WTC11 (cell line): ENCODE results near the gene PTPN5.

Experiments
- ATF2 ChIP-seq: sonication (generic); formaldehyde crosslinking; IDR thresholded peaks from 2 replicates; pipeline ENCODE4 v1.8.1; 2022; ENCODE audit warnings: low read depth, missing genetic modification reagents, borderline replicate concordance
- ATF3 ChIP-seq: sonication (generic); formaldehyde crosslinking; conservative IDR thresholded peaks from 2 replicates; pipeline ENCODE4 v1.8.1; 2022; ENCODE audit warnings: mild to moderate bottlenecking, missing genetic modification reagents
- CBFB ChIP-seq: sonication (generic); formaldehyde crosslinking; IDR thresholded peaks from 2 replicates; pipeline ENCODE4 v1.8.1; 2022; ENCODE audit warnings: mild to moderate bottlenecking, low read depth, missing genetic modification reagents
- CREM ChIP-seq: sonication (generic); formaldehyde crosslinking; IDR thresholded peaks from 2 replicates; pipeline ENCODE4 v1.8.1; 2022; ENCODE audit warnings: mild to moderate bottlenecking, missing genetic modification reagents, moderate library complexity
- CTCF ChIP-seq: fragments of 200-600 bp; IDR thresholded peaks from 2 replicates; pipeline ENCODE4 v1.8.0; 2022; ENCODE audit warnings: antibody characterized with exemption
- EMX1 ChIP-seq: fragments of 250-450 bp; sonication (Bioruptor Pico); IDR thresholded peaks from 2 replicates; pipeline ENCODE4 v1.8.0; 2021; ENCODE audit warnings: mild to moderate bottlenecking
- NFYB ChIP-seq: sonication (generic); formaldehyde crosslinking; conservative IDR thresholded peaks from 2 replicates; pipeline ENCODE4 v1.8.0; 2022; ENCODE audit warnings: low read depth, missing genetic modification reagents
- NR2C2 ChIP-seq: sonication (generic); formaldehyde crosslinking; IDR thresholded peaks from 2 replicates; pipeline ENCODE4 v1.8.0; 2022; ENCODE audit warnings: mild to moderate bottlenecking, missing genetic modification reagents
- SP1 ChIP-seq: sonication (generic); formaldehyde crosslinking; conservative IDR thresholded peaks from 2 replicates; pipeline ENCODE4 v1.8.1; 2022; ENCODE audit warnings: missing genetic modification reagents
- TCF7 ChIP-seq: sonication (generic); formaldehyde crosslinking; IDR thresholded peaks from 2 replicates; pipeline ENCODE4 v1.8.0; 2022; ENCODE audit warnings: mild to moderate bottlenecking, low read depth, missing genetic modification reagents, moderate library complexity
- USF1 ChIP-seq: sonication (generic); formaldehyde crosslinking; IDR thresholded peaks from 2 replicates; pipeline ENCODE4 v1.8.0; 2022; ENCODE audit warnings: mild to moderate bottlenecking, missing genetic modification reagents

GRCh38 chr11:18731949-18732821 lies 59.4 kb downstream of the PTPN5 start:
- TF ChIP-seq CTCF (peak; percentile 98), NR2C2 (CRISPR knock-in tag) (no peak), TCF7 (no peak), SP1 (CRISPR knock-in tag) (no peak), ATF2 (CRISPR knock-in tag) (no peak), USF1 (CRISPR knock-in tag) (no peak), ATF3 (CRISPR knock-in tag) (no peak), CREM (CRISPR knock-in tag) (no peak), NFYB (CRISPR knock-in tag) (no peak), EMX1 (CRISPR knock-in tag) (no peak), CBFB (CRISPR knock-in tag) (no peak)
